Large intestine (tissue), 3 donors: ENCODE measurements around the gene TNFRSF18. TPM values are rescaled to one million over a fixed set of nuclear protein-coding genes. Genes with fewer than 3 reads are reported as not detected.

Source experiments
- DNase-seq, 2 donors: peaks; one replicate each; pipeline versions ENCODE4 v3.0.0 to v3.0.0-alpha.2; 2013
- H3K27ac ChIP-seq: one replicate; pipeline ENCODE4 v1.5.1; 2013; ENCODE audit warnings: low read length
- H3K27me3 ChIP-seq: 2 replicates; pipeline ENCODE4 v1.6.1; 2013; ENCODE audit warnings: low read length; ENCODE audit not compliant: control insufficient read depth, insufficient read depth
- H3K36me3 ChIP-seq: 2 replicates; pipeline ENCODE4 v1.6.1; 2013; ENCODE audit warnings: low read length; ENCODE audit not compliant: control insufficient read depth, insufficient read depth
- H3K4me1 ChIP-seq: one replicate; pipeline ENCODE4 v1.6.1; 2013; ENCODE audit warnings: low read length; ENCODE audit not compliant: control insufficient read depth, insufficient read depth
- H3K4me3 ChIP-seq: one replicate; pipeline ENCODE4 v1.5.1; 2013; ENCODE audit warnings: low read length
- H3K9me3 ChIP-seq: one replicate; pipeline ENCODE4 v1.6.1; 2013; ENCODE audit warnings: mild to moderate bottlenecking, low read depth, low read length, moderate library complexity; ENCODE audit not compliant: control insufficient read depth
- WGBS: methylation state at CpG from one replicate; pipeline ENCODE4 v1.1.5; 2013; ENCODE audit warnings: low lambda C conversion rate; ENCODE audit not compliant: insufficient coverage; 5-methylcytosine and 5-hydroxymethylcytosine counted together
- polyA plus RNA-seq: library from polyadenylated mRNA; unstranded; fragments of 120-200 nt; gene quantifications from one replicate; pipeline ENCODE4 v1.2.1, GENCODE V29; 2013

TNFRSF18 gene
- polyA plus RNA-seq, 1 donor, result 0.49 TPM

- H3K27ac ChIP-seq, result no peak overlapping the region
- DNase-seq, result no peak
- 100% methylated on average over 5 of the region's 15 CpGs for WGBS
- H3K9me3 ChIP-seq, result peaks cover 21% of the 10 kb centered on the region
- peaks cover 43% of the 10 kb centered on the region for H3K4me1 ChIP-seq
- H3K4me3 ChIP-seq, result no peak overlapping the region
- H3K36me3 ChIP-seq, result peaks cover 22% of the 10 kb centered on the region
- peaks cover 13% of the 10 kb centered on the region for H3K27me3 ChIP-seq
Measured at GRCh38 chr1:1233567-1233892, 27.1 kb upstream of the TNFRSF18 start.

GRCh38 chr1:1232796-1233566 is 26.6 kb upstream of the TNFRSF18 start:
- H3K27ac ChIP-seq, result no peak overlapping the region
- WGBS, result no CpG with 5 or more reads among the region's 98 CpGs
- peaks cover 28% of the 10 kb centered on the region for H3K36me3 ChIP-seq
- H3K4me1 ChIP-seq, result peaks cover 37% of the 10 kb centered on the region
- DNase-seq, result no peak
- peaks cover 8% of the 10 kb centered on the region for H3K27me3 ChIP-seq
- no peak overlapping the region for H3K4me3 ChIP-seq
- H3K9me3 ChIP-seq, result peaks cover 22% of the 10 kb centered on the region

GRCh38 chr1:1232208-1232795 is 25.9 kb upstream of the TNFRSF18 start, which contains the start of gene B3GALT6:
Gene B3GALT6 (plus strand): TSS chr1:1232237. CDS start chr1:1232279, 42 bp downstream.
- H3K4me3 ChIP-seq, result peak within 1 kb of the TSS; percentile 72
- H3K27ac ChIP-seq, result peak within 1 kb of the TSS; percentile 90
- H3K36me3 ChIP-seq, result peaks cover 35% of the 10 kb centered on the region
- H3K27me3 ChIP-seq, result peaks cover 3% of the 10 kb centered on the region
- H3K9me3 ChIP-seq, result peaks cover 18% of the 10 kb centered on the region
- no CpG with 5 or more reads among the region's 100 CpGs for WGBS
- DNase-seq, result peak in 1 of 2 donors; percentile 80
- peaks cover 30% of the 10 kb centered on the region for H3K4me1 ChIP-seq

GRCh38 chr1:1231400-1232207 is 25.2 kb upstream of the TNFRSF18 start, which contains the start of gene SDF4:
Gene SDF4 (minus strand): TSS chr1:1232001. CDS start chr1:1228772, 3,229 bp downstream.
- DNase-seq, result peak; percentile 97 to 99
- Histone ChIP-seq H3K9me3 (peaks cover 17% of the 10 kb centered on the region), H3K4me3 (peak within 1 kb of the TSS; percentile 72), H3K36me3 (peaks cover 39% of the 10 kb centered on the region), H3K27ac (peak within 1 kb of the TSS; percentile 90), H3K4me1 (peaks cover 23% of the 10 kb centered on the region), H3K27me3 (no peaks in the 10 kb centered on the region)
- no CpG with 5 or more reads among the region's 99 CpGs for WGBS

GRCh38 chr1:1230656-1231399 is 24.4 kb upstream of the TNFRSF18 start:
- Histone ChIP-seq H3K9me3 (peaks cover 17% of the 10 kb centered on the region), H3K4me3 (peak overlapping the region; percentile 72), H3K27ac (peak overlapping the region; percentile 90), H3K4me1 (peaks cover 16% of the 10 kb centered on the region), H3K27me3 (no peaks in the 10 kb centered on the region), H3K36me3 (peaks cover 47% of the 10 kb centered on the region)
- WGBS, result no CpG with 5 or more reads among the region's 24 CpGs
- peak; percentile 87 to 91 for DNase-seq

GRCh38 chr1:1229770-1230169 is 23.4 kb upstream of the TNFRSF18 start:
- Histone ChIP-seq H3K9me3 (peaks cover 17% of the 10 kb centered on the region), H3K27ac (no peak overlapping the region), H3K36me3 (peaks cover 56% of the 10 kb centered on the region), H3K4me3 (no peak overlapping the region), H3K4me1 (peaks cover 16% of the 10 kb centered on the region), H3K27me3 (no peaks in the 10 kb centered on the region)
- no peak for DNase-seq
- WGBS, result no CpG with 5 or more reads among the region's 19 CpGs

- H3K27ac ChIP-seq, result no peak overlapping the region
- no peak overlapping the region for H3K4me3 ChIP-seq
- no CpG with 5 or more reads among the region's 28 CpGs for WGBS
- peaks cover 13% of the 10 kb centered on the region for H3K4me1 ChIP-seq
- H3K36me3 ChIP-seq, result peaks cover 55% of the 10 kb centered on the region
- no peaks in the 10 kb centered on the region for H3K27me3 ChIP-seq
- DNase-seq, result no peak
- H3K9me3 ChIP-seq, result peaks cover 17% of the 10 kb centered on the region
Measured at GRCh38 chr1:1228596-1229321, 22.4 kb upstream of the TNFRSF18 start.

- Histone ChIP-seq H3K9me3 (peaks cover 11% of the 10 kb centered on the region), H3K4me1 (peaks cover 11% of the 10 kb centered on the region), H3K27me3 (no peaks in the 10 kb centered on the region), H3K27ac (no peak overlapping the region), H3K4me3 (no peak overlapping the region), H3K36me3 (peaks cover 58% of the 10 kb centered on the region)
- no CpG with 5 or more reads among the region's 30 CpGs for WGBS
- DNase-seq, result no peak
Measured at GRCh38 chr1:1228187-1228586, 21.8 kb upstream of the TNFRSF18 start.

- H3K4me1 ChIP-seq, result peaks cover 8% of the 10 kb centered on the region
- H3K9me3 ChIP-seq, result peaks cover 3% of the 10 kb centered on the region
- no peak for DNase-seq
- WGBS, result no CpG with 5 or more reads among the region's 25 CpGs
- no peak overlapping the region for H3K27ac ChIP-seq
- H3K27me3 ChIP-seq, result no peaks in the 10 kb centered on the region
- peaks cover 66% of the 10 kb centered on the region for H3K36me3 ChIP-seq
- no peak overlapping the region for H3K4me3 ChIP-seq
Measured at GRCh38 chr1:1227386-1227785, 21.0 kb upstream of the TNFRSF18 start.
